IMR-90 (cell line): ENCODE results near the gene ADAMTS16. TPM values are rescaled to one million over a fixed set of nuclear protein-coding genes. Genes with fewer than 3 reads are reported as not detected.

Source experiments
- ATAC-seq: fragments of 200-7000 bp; cut with Tn5 transposase; 2 replicates; pipeline ENCODE4 v1.9.1; 2020; ENCODE audit warnings: low read depth, mild to moderate bottlenecking, moderate library complexity
- BruUV-seq: library from RNA; stranded (reverse); fragments of 400-500 nt; replicated peaks from 2 replicates; lab custom pipeline; 2021; lab: Mats Ljungman, UMichigan
- CTCF ChIA-PET: fragments of 300-600 bp; formaldehyde crosslinking; extraction: SDS; loops from one replicate; lab custom pipeline; 2021; ENCODE audit warnings: antibody characterized with exemption; lab: Yijun Ruan, JAX
- POLR2A ChIA-PET: fragments of 300-600 bp; sonication (Branson Sonifier 250); formaldehyde crosslinking; loops from one replicate; lab custom pipeline; 2022; ENCODE audit warnings: antibody characterized with exemption; ENCODE audit not compliant: unreplicated experiment; lab: Charles Lee
- DNase-seq: peaks from one replicate; pipeline ENCODE4 v3.0.0; 2013
- H2AFZ ChIP-seq: replicated peaks from 2 replicates; pipeline ENCODE3; 2013; ENCODE audit warnings: low read length, mild to moderate bottlenecking; ENCODE audit not compliant: poor library complexity
- H2AK5ac ChIP-seq: 2 replicates; pipeline ENCODE4 v1.6.1; 2013; ENCODE audit warnings: low read depth, low read length, inconsistent platforms
- H2AK9ac ChIP-seq: replicated peaks from 2 replicates; pipeline ENCODE3; 2013; ENCODE audit warnings: mild to moderate bottlenecking, low read depth, low read length, moderate library complexity; ENCODE audit not compliant: poor library complexity
- H2BK120ac ChIP-seq: 2 replicates; pipeline ENCODE4 v1.6.1; 2013; ENCODE audit warnings: low read depth, low read length, inconsistent platforms
- H2BK15ac ChIP-seq: 3 replicates; pipeline ENCODE4 v1.6.1; 2013; ENCODE audit warnings: low read depth, low read length, inconsistent platforms
- H2BK20ac ChIP-seq: 2 replicates; pipeline ENCODE4 v1.6.1; 2013; ENCODE audit warnings: low read depth, mild to moderate bottlenecking, inconsistent platforms, low read length, moderate library complexity
- H2BK5ac ChIP-seq: 2 replicates; pipeline ENCODE4 v1.6.1; 2013; ENCODE audit warnings: mild to moderate bottlenecking, low read depth, low read length, inconsistent platforms; ENCODE audit not compliant: poor library complexity, severe bottlenecking
- H3K14ac ChIP-seq: replicated peaks from 2 replicates; pipeline ENCODE4 v1.6.1; 2013; ENCODE audit warnings: low read depth, low read length, inconsistent platforms
- H3K18ac ChIP-seq: 2 replicates; pipeline ENCODE4 v1.6.1; 2013; ENCODE audit warnings: low read depth, low read length, control low read depth
- H3K23ac ChIP-seq: 2 replicates; pipeline ENCODE4 v1.6.1; 2013; ENCODE audit warnings: low read depth, low read length, inconsistent platforms
- H3K27ac ChIP-seq: 2 replicates; pipeline ENCODE4 v1.5.1; 2013; ENCODE audit warnings: mild to moderate bottlenecking, control low read depth, low read length; ENCODE audit not compliant: insufficient read depth
- H3K27me3 ChIP-seq: 2 replicates; pipeline ENCODE4 v1.6.1; 2013; ENCODE audit warnings: low read length; ENCODE audit not compliant: control insufficient read depth, insufficient read depth
- H3K36me3 ChIP-seq: 2 replicates; pipeline ENCODE4 v1.6.1; 2013; ENCODE audit warnings: low read length, mixed read lengths; ENCODE audit not compliant: control insufficient read depth, insufficient read depth
- H3K4ac ChIP-seq: 2 replicates; pipeline ENCODE4 v1.6.1; 2013; ENCODE audit warnings: low read depth, low read length, inconsistent platforms
- H3K4me1 ChIP-seq: 2 replicates; pipeline ENCODE4 v1.6.1; 2013; ENCODE audit warnings: low read length, mixed read lengths; ENCODE audit not compliant: control insufficient read depth, insufficient read depth
- H3K4me2 ChIP-seq: 2 replicates; pipeline ENCODE4 v1.6.1; 2013; ENCODE audit warnings: low read depth, mild to moderate bottlenecking, control low read depth, low read length, moderate library complexity
- H3K4me3 ChIP-seq: 2 replicates; pipeline ENCODE4 v1.5.1; 2013; ENCODE audit warnings: low read depth, mild to moderate bottlenecking, control low read depth, low read length, moderate library complexity; ENCODE audit not compliant: insufficient read depth
- H3K56ac ChIP-seq: 2 replicates; pipeline ENCODE4 v1.6.1; 2013; ENCODE audit warnings: low read length, inconsistent platforms; ENCODE audit not compliant: insufficient read depth; ENCODE audit errors: extremely low read depth
- H3K79me1 ChIP-seq, 2 experiments: 2 replicates each; pipeline ENCODE4 v1.6.1; 2013; ENCODE audit warnings: low read length in 2 of 2, inconsistent platforms in 1 of 2, low read depth in 1 of 2
- H3K9ac ChIP-seq: 2 replicates; pipeline ENCODE4 v1.6.1; 2013; ENCODE audit warnings: low read depth, low read length, control low read depth
- H3K9me1 ChIP-seq: 2 replicates; pipeline ENCODE4 v1.6.1; 2013; ENCODE audit warnings: low read length, inconsistent platforms; ENCODE audit not compliant: insufficient read depth
- H3K9me3 ChIP-seq: 2 replicates; pipeline ENCODE4 v1.6.1; 2013; ENCODE audit warnings: low read length; ENCODE audit not compliant: control insufficient read depth, insufficient read depth
- H4K20me1 ChIP-seq: 2 replicates; pipeline ENCODE4 v1.6.1; 2013; ENCODE audit warnings: low read length, inconsistent platforms; ENCODE audit not compliant: insufficient read depth
- H4K5ac ChIP-seq: 2 replicates; pipeline ENCODE4 v1.6.1; 2013; ENCODE audit warnings: mild to moderate bottlenecking, low read depth, low read length, control low read depth
- H4K8ac ChIP-seq, 2 experiments: 2 replicates each; pipeline ENCODE4 v1.6.1; 2013; ENCODE audit warnings: low read depth in 2 of 2, low read length in 2 of 2, control low read depth in 1 of 2, inconsistent platforms in 1 of 2
- H4K91ac ChIP-seq: 2 replicates; pipeline ENCODE4 v1.6.1; 2013; ENCODE audit warnings: low read depth, low read length, inconsistent platforms; ENCODE audit not compliant: insufficient read depth
- BHLHE40 ChIP-seq: fragments of 150-350 bp; IDR thresholded peaks from 2 replicates; pipeline ENCODE4 v1.6.1; 2016; ENCODE audit warnings: mild to moderate bottlenecking, low read depth, low read length
- CHD1 ChIP-seq: IDR thresholded peaks from 2 replicates; pipeline ENCODE4 v1.6.1; 2012; ENCODE audit warnings: low read depth, low read length, improper control_type of control experiment
- MAZ ChIP-seq: IDR thresholded peaks from 2 replicates; pipeline ENCODE4 v1.6.1; 2012; ENCODE audit warnings: low read depth, mild to moderate bottlenecking, low read length, improper control_type of control experiment, moderate library complexity, borderline replicate concordance
- NFE2L2 ChIP-seq: fragments of 150-350 bp; IDR thresholded peaks from 2 replicates; pipeline ENCODE4 v1.6.1; 2016; ENCODE audit warnings: low read depth, mild to moderate bottlenecking, low read length
- POLR2A ChIP-seq: IDR thresholded peaks from 2 replicates; pipeline ENCODE4 v1.6.1; 2012; ENCODE audit warnings: mild to moderate bottlenecking, low read depth, low read length
- RAD21 ChIP-seq: IDR thresholded peaks from 2 replicates; pipeline ENCODE4 v1.6.1; 2012; ENCODE audit warnings: low read length, improper control_type of control experiment
- RCOR1 ChIP-seq: IDR thresholded peaks from 2 replicates; pipeline ENCODE4 v1.6.1; 2012; ENCODE audit warnings: mild to moderate bottlenecking, low read length, improper control_type of control experiment; ENCODE audit not compliant: insufficient replicate concordance
- USF2 ChIP-seq: fragments of 150-350 bp; IDR thresholded peaks from 2 replicates; pipeline ENCODE4 v1.6.1; 2017; ENCODE audit warnings: mild to moderate bottlenecking, antibody characterized with exemption, low read length, low read depth
- WGBS, 2 experiments: methylation state at CpG; one replicate each; pipeline versions ENCODE4 v1.1.5 to v1.1.7; 2013; ENCODE audit warnings: missing lambda C conversion rate in 2 of 2; ENCODE audit not compliant: insufficient read length in 1 of 2; ENCODE audit errors: extremely low coverage in 2 of 2; 5-methylcytosine and 5-hydroxymethylcytosine counted together
- dilution Hi-C: fragments of 300-500 bp; cut with HindIII; formaldehyde crosslinking; loops from one replicate; pipeline ENCODE4 v1.14.3; 2018; ENCODE audit warnings: low sequenced_read_pairs; ENCODE audit not compliant: unreplicated experiment
- in situ Hi-C: fragments of 300-500 bp; cut with MboI; formaldehyde crosslinking; loops from 3 replicates; pipeline ENCODE4 v1.14.3; 2019; ENCODE audit warnings: low sequenced_read_pairs, inconsistent platforms, mixed read lengths
- intact Hi-C: fragments of 100-400 bp; cut with micrococcal nuclease; formaldehyde crosslinking; loops from 2 replicates; pipeline ENCODE4 v1.10.0; 2022
- polyA plus RNA-seq, 3 experiments: library from polyadenylated mRNA; depleted of rRNA; stranded (reverse); fragments of >200 nt; gene quantifications; 2 replicates each; pipeline ENCODE4 v1.2.3, GENCODE V29; 2012; ENCODE audit warnings: low replicate concordance in 1 of 3
- total RNA-seq: library from RNA; depleted of rRNA; stranded (reverse); fragments of >200 nt; gene quantifications from 2 replicates; pipeline ENCODE4 v1.2.3, GENCODE V29; 2012

The ADAMTS16 gene
- total and polyA plus RNA-seq, 2 of the 4 experiments (the other 2 are of a cell fraction), result 0.09 to 0.18 TPM

- Histone ChIP-seq H2AK9ac (no peak overlapping the region), H3K14ac (no peak overlapping the region), H3K9me1 (no peaks in the 10 kb centered on the region), H3K79me1 (no peaks in the 10 kb centered on the region), H3K4me1 (no peaks in the 10 kb centered on the region), H3K27ac (no peak overlapping the region), H3K4me2 (no peak overlapping the region), H3K18ac (no peak overlapping the region), H4K5ac (no peak overlapping the region), H4K91ac (no peak overlapping the region), H3K23ac (no peak overlapping the region), H3K4ac (no peak overlapping the region), H2BK5ac (no peak overlapping the region), H2BK20ac (no peak overlapping the region), H4K8ac (no peak overlapping the region), H3K9ac (no peak overlapping the region), H3K56ac (no peak overlapping the region), H3K9me3 (peaks cover 28% of the 10 kb centered on the region), H4K20me1 (no peaks in the 10 kb centered on the region), H3K4me3 (no peak overlapping the region), H2AK5ac (no peak overlapping the region), H3K27me3 (no peaks in the 10 kb centered on the region), H2AFZ (no peak overlapping the region), H3K36me3 (no peaks in the 10 kb centered on the region), H2BK120ac (no peak overlapping the region), H2BK15ac (no peak overlapping the region)
- no CpG with 5 or more reads among the region's 15 CpGs for WGBS, 2 experiments
- CTCF ChIA-PET, result no interaction called here
- dilution Hi-C loops (no loop called here), in situ Hi-C loops (no loop called here), intact Hi-C loops (no loop called here)
- no peak for TF ChIP-seq USF2
- TF ChIP-seq BHLHE40, result no peak
- TF ChIP-seq CHD1, result no peak
- TF ChIP-seq RCOR1, result no peak
- TF ChIP-seq NFE2L2, result no peak
- no peak for TF ChIP-seq MAZ
- TF ChIP-seq POLR2A, result no peak
- no peak for TF ChIP-seq RAD21
- no peak for DNase-seq
- POLR2A ChIA-PET, result no interaction called here
- no TSS peak for BruUV-seq
- ATAC-seq, result no peak
Observed at GRCh38 chr5:5320062-5320805, 180.1 kb downstream of the ADAMTS16 start.
